MCF 10A (cell line): ENCODE data around the gene TAOK2. TPM values are rescaled to one million over a fixed set of nuclear protein-coding genes. Genes with fewer than 3 reads are reported as not detected.
"Not testable (repeated sequence)": the region's sequence is repeated elsewhere in the genome, so short reads cannot be mapped to it uniquely, and the experiment has no call there.

Experiments used
- BruUV-seq: library from RNA; stranded (reverse); fragments of 400-500 nt; replicated peaks from 2 replicates; lab custom pipeline; 2021; lab: Mats Ljungman, UMichigan
- CTCF ChIA-PET: fragments of 300-600 bp; sonication (Branson Sonifier 250); formaldehyde crosslinking; extraction: SDS; loops from one replicate; lab custom pipeline; 2021; ENCODE audit warnings: antibody characterized with exemption, inconsistent platforms; lab: Yijun Ruan, JAX
- POLR2A ChIA-PET: fragments of 300-600, 350-650 bp; sonication (Branson Sonifier 250); formaldehyde crosslinking; extraction: SDS; loops from one replicate; lab custom pipeline; 2020; ENCODE audit warnings: antibody characterized with exemption, inconsistent platforms; lab: Yijun Ruan, JAX
- DNase-seq: peaks from one replicate; pipeline ENCODE4 v3.0.0-alpha.2; 2018; ENCODE audit not compliant: unreplicated experiment
- H3K27ac Mint-ChIP-seq: one replicate; pipeline ENCODE4 v1.8.0; 2022; ENCODE audit warnings: mild to moderate bottlenecking, low read depth, mixed read lengths; ENCODE audit not compliant: unreplicated experiment
- H3K27me3 Mint-ChIP-seq: one replicate; pipeline ENCODE4 v1.8.0; 2022; ENCODE audit warnings: mixed read lengths; ENCODE audit not compliant: insufficient read depth, unreplicated experiment
- H3K36me3 Mint-ChIP-seq: one replicate; pipeline ENCODE4 v1.8.0; 2022; ENCODE audit warnings: mild to moderate bottlenecking, moderate library complexity, mixed read lengths; ENCODE audit not compliant: insufficient read depth, unreplicated experiment
- H3K4me1 Mint-ChIP-seq: one replicate; pipeline ENCODE4 v1.8.0; 2022; ENCODE audit warnings: mixed read lengths; ENCODE audit not compliant: insufficient read depth, unreplicated experiment
- H3K4me3 Mint-ChIP-seq: one replicate; pipeline ENCODE4 v1.8.0; 2022; ENCODE audit warnings: mild to moderate bottlenecking, moderate library complexity, mixed read lengths; ENCODE audit not compliant: unreplicated experiment
- H3K9me3 Mint-ChIP-seq: one replicate; pipeline ENCODE4 v1.8.0; 2022; ENCODE audit warnings: mixed read lengths; ENCODE audit not compliant: unreplicated experiment
- CTCF ChIP-seq: fragments of 200-600 bp; IDR thresholded peaks from one replicate; pipeline ENCODE4 v1.8.0; 2022; ENCODE audit warnings: antibody characterized with exemption, mild to moderate bottlenecking; ENCODE audit not compliant: unreplicated experiment
- intact Hi-C: fragments of 100-400 bp; cut with micrococcal nuclease; formaldehyde crosslinking; loops from 2 replicates; pipeline ENCODE4 v1.14.1; 2022
- total RNA-seq: library from RNA; stranded (reverse); gene quantifications from 2 replicates; pipeline ENCODE4 v1.2.3, GENCODE V29; 2022

The TAOK2 gene
- total RNA-seq, 1 experiment from 2014 or later = 29.3 TPM

- Mint-ChIP-seq H3K36me3 (no peaks in the 10 kb centered on the region), H3K4me3 (no peak overlapping the region), H3K27me3 (peaks cover 27% of the 10 kb centered on the region), H3K4me1 (no peaks in the 10 kb centered on the region), H3K27ac (no peak overlapping the region), H3K9me3 (no peaks in the 10 kb centered on the region)
- ChIA-PET POLR2A (no interaction called here), CTCF (no interaction called here)
- no peak for TF ChIP-seq CTCF
- BruUV-seq = no TSS peak
- intact Hi-C loops = no loop called here
- DNase-seq = no peak
These were observed 36.5 kb downstream of the TAOK2 start for GRCh38 chr16:30009990-30010843.

GRCh38 chr16:30010844-30011713 is 37.4 kb downstream of the TAOK2 start, which contains the start of gene DOC2A:
DOC2A (minus strand) TSS chr16:30011027; CDS start chr16:30010222, 805 bp downstream.
- H3K9me3 Mint-ChIP-seq = no peaks in the 10 kb centered on the region

GRCh38 chr16:30011714-30012504 is 38.2 kb downstream of the TAOK2 start:
- H3K27ac Mint-ChIP-seq = no peak overlapping the region
- intact Hi-C loops = no loop called here
- no peaks in the 10 kb centered on the region for H3K4me1 Mint-ChIP-seq
- no peak for DNase-seq
- BruUV-seq = no TSS peak
- H3K27me3 Mint-ChIP-seq = peaks cover 27% of the 10 kb centered on the region
- TF ChIP-seq CTCF = no peak
- H3K4me3 Mint-ChIP-seq = peak overlapping the region; percentile 48
- peaks cover 6% of the 10 kb centered on the region for H3K36me3 Mint-ChIP-seq
- H3K9me3 Mint-ChIP-seq = no peaks in the 10 kb centered on the region
- POLR2A ChIA-PET = no interaction called here
- CTCF ChIA-PET = interaction anchor here (0.6 kb wide), 1 partner anchor 163 kb away, joined by 4 read pairs; no protein-coding TSS in a partner anchor

More at GRCh38 chr16:30010844-30011713, 37.4 kb downstream of the TAOK2 start, which contains the start of gene DOC2A:
- Mint-ChIP-seq H3K27ac (no peak within 1 kb of the TSS), H3K36me3 (peaks cover 6% of the 10 kb centered on the region), H3K4me3 (peak within 1 kb of the TSS; percentile 48), H3K27me3 (peaks cover 27% of the 10 kb centered on the region), H3K4me1 (no peaks in the 10 kb centered on the region)
- CTCF ChIA-PET = no interaction called here
- DNase-seq = no peak
- BruUV-seq = no TSS peak
- POLR2A ChIA-PET = no interaction called here
- no peak for TF ChIP-seq CTCF
- intact Hi-C loops = no loop called here

- intact Hi-C loops, H3K4me1 Mint-ChIP-seq, H3K36me3 Mint-ChIP-seq, DNase-seq, BruUV-seq, H3K27ac Mint-ChIP-seq, H3K9me3 Mint-ChIP-seq, POLR2A ChIA-PET, H3K4me3 Mint-ChIP-seq: not testable (repeated sequence)
- CTCF ChIA-PET = interaction anchor here (0.6 to 1.3 kb wide), 2 partner anchors 19 to 163 kb away, joined by 4 to 9 read pairs; partner anchors contain the start of gene TLCD3B
- peaks cover 27% of the 10 kb centered on the region for H3K27me3 Mint-ChIP-seq
These were observed 38.9 kb downstream of the TAOK2 start for GRCh38 chr16:30012598-30012997.

DNA sequence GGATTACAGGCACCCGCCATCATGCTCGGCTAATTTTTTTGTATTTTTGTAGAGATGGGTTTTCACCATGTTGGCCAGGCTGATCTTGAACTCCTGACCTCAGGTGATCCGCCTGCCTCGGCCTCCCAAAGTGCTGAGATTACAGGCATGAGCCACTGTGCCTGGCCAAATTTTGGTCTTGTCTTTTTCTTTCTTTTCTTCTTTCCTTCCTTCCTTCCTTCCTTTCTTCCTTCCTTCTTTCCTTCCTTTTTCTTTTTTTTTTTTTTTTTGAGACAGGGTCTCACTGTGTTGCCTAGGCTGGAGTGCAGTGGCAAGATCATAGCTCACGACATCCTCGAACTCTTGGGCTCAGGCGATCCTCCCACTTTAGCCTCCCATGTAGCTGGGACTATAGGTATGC is 41.8 kb downstream of the TAOK2 start:
- ChIA-PET CTCF (interaction anchor here (0.9 to 1.1 kb wide), 3 partner anchors 11 to 316 kb away, joined by 3 read pairs; no protein-coding TSS in a partner anchor), POLR2A (interaction anchor here (1.0 kb wide), 1 partner anchor 20 kb away, joined by 4 read pairs; the partner anchor contains the start of genes HIRIP3 and INO80E)
- H3K4me1 Mint-ChIP-seq, intact Hi-C loops, H3K27ac Mint-ChIP-seq, H3K36me3 Mint-ChIP-seq, DNase-seq, BruUV-seq, H3K4me3 Mint-ChIP-seq, H3K9me3 Mint-ChIP-seq: not testable (repeated sequence)
- H3K27me3 Mint-ChIP-seq = peaks cover 21% of the 10 kb centered on the region
